ENCODE data around the gene SOWAHC.

DNA sequence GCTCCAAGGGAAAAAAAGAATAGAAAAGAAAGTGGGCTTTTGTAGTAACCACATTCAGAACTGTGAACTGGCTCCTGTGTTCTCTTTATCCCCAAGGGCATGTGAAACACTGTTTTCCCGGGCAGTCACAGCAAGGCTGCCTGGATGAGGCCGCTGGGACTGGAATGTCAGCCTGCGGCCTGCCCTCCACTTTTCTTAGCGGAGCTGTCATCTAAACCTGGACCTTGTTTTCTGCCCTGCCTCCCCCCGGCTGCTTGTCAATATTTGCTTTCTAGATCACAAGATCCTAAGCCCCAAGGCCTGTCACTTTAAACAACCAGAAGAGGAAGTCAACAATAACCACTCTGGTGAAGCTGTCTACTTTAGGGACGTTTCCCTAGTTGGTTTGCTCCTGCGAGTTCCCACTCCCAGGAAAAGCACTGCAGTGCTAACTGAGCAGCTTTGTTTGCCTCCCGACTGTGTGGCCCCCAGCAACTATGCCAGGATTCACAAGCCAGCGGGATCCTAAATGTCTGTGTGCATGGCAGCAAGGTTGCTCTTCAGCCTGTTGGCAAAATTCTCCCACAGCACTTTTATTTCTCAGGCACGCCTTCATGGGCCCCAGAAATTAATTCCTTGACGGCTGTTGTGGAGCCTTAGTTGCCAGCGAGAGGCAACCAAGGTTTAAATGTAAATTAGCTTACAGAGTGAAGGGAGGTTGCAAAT is 30.6 kb downstream of the SOWAHC start:
- TF ChIP-seq POLR2A (IDR thresholded peaks at IDR 0.05): no peak
- TF ChIP-seq, protein P1, sequence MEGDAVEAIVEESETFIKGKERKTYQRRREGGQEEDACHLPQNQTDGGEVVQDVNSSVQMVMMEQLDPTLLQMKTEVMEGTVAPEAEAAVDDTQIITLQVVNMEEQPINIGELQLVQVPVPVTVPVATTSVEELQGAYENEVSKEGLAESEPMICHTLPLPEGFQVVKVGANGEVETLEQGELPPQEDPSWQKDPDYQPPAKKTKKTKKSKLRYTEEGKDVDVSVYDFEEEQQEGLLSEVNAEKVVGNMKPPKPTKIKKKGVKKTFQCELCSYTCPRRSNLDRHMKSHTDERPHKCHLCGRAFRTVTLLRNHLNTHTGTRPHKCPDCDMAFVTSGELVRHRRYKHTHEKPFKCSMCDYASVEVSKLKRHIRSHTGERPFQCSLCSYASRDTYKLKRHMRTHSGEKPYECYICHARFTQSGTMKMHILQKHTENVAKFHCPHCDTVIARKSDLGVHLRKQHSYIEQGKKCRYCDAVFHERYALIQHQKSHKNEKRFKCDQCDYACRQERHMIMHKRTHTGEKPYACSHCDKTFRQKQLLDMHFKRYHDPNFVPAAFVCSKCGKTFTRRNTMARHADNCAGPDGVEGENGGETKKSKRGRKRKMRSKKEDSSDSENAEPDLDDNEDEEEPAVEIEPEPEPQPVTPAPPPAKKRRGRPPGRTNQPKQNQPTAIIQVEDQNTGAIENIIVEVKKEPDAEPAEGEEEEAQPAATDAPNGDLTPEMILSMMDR (IDR thresholded peaks at IDR 0.05): no peak

Data from Peyer's patch (tissue), 4 donors.